NCI-H1105 (cell line): ENCODE data around the gene PRTG.
"Not testable (repeated sequence)": the region's sequence is repeated elsewhere in the genome, so short reads cannot be mapped to it uniquely, and the experiment has no call there.

Experiments used
- DNase-seq: peaks from one replicate; lab custom pipeline; 2025; lab: John Stamatoyannopoulos, UW

PRTG gene, protein sequence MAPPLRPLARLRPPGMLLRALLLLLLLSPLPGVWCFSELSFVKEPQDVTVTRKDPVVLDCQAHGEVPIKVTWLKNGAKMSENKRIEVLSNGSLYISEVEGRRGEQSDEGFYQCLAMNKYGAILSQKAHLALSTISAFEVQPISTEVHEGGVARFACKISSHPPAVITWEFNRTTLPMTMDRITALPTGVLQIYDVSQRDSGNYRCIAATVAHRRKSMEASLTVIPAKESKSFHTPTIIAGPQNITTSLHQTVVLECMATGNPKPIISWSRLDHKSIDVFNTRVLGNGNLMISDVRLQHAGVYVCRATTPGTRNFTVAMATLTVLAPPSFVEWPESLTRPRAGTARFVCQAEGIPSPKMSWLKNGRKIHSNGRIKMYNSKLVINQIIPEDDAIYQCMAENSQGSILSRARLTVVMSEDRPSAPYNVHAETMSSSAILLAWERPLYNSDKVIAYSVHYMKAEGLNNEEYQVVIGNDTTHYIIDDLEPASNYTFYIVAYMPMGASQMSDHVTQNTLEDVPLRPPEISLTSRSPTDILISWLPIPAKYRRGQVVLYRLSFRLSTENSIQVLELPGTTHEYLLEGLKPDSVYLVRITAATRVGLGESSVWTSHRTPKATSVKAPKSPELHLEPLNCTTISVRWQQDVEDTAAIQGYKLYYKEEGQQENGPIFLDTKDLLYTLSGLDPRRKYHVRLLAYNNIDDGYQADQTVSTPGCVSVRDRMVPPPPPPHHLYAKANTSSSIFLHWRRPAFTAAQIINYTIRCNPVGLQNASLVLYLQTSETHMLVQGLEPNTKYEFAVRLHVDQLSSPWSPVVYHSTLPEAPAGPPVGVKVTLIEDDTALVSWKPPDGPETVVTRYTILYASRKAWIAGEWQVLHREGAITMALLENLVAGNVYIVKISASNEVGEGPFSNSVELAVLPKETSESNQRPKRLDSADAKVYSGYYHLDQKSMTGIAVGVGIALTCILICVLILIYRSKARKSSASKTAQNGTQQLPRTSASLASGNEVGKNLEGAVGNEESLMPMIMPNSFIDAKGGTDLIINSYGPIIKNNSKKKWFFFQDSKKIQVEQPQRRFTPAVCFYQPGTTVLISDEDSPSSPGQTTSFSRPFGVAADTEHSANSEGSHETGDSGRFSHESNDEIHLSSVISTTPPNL

GRCh38 chr15:55742927-55743728 lies at the start of gene PRTG:
TSS of gene PRTG (minus strand) at chr15:55743152. CDS start at chr15:55742931, 221 bp downstream.
- DNase-seq = no peak

DNA sequence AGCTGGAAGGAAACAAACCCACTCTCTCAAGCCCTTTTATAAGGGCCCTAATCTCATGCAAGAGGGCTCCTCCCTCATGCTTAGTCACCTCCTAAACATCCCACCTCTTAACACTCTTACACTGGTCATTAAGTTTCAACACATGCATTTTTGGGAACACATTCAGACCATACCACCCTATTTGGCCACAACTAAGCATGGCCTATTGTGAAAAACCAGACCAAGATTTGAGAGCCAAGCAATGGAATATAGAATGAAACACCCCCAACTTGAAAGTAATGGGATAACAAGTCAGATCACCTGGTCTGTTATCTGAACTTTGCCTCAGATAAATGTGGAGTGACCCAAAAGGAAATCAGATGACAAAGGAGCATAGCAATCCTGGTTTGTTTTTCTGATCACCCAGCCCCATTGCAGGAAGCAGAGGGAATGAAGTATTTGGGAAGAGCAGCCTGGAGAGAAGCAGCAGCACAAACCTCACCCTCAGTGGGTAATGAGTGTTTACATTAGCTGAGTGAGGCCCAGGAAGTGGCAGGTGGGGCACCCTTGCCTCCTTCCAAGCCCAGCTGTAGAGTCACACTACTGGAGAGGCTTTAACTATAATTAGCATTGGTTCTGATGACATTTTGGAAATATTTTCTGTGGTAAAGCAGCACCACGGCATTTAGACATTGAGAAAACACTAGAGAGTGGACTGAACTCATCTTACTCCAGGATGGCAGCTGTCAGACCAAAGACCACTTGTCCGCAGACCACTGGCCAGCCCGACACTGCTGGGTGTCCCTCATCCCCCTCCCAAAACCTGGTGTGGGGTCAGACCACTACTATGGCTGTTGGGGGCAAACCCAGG lies 48.8 kb upstream of the PRTG start:
- no peak for DNase-seq

DNA sequence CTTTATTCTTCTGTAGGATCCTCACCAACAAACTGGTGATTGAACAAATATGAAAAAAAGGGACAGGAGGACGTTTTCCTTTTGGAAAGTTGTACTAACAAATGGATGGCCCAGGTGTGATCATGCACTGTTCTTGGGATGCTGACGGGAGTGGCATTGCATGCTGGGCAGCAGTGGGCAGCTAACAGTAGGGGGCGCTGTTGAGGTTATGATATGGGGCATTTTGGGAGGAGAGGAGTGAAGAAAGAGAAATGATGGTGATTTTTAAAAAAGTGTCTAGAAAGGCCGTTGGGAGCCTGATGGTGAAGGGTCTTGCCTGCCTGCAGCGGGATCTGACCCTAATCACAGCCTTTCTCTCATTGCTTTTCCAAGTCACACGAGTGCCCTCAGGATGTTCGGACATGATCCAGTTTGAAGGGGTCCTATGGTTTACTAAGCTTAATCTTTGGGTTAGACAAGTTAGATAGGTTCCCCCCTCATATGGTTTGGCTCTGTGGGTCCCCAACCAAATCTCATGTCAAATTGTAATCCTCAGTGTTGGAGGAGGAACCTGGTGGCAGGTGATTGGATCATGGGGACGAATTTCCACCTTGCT lies 46.2 kb upstream of the PRTG start:
- no peak for DNase-seq

GRCh38 chr15:55786341-55786740 lies 43.4 kb upstream of the PRTG start:
- no peak for DNase-seq

DNA sequence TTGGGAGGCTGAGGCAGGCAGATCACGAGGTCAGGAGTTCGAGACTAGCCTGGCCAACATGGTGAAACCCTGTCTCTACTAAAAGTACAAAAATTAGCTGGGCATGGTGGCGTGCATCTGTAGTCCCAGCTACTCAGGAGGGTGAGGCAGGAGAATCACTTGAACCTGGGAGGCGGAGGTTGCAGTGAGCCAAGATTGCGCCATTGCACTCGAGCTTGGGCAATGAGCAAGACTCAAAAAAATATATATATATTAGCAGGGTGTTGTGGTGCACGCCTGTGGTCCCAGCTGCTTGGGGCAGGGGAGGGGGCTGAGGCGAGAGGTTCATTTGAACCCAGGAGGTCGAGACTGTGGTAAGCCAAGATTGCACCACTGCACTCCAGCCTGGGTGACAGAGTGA lies 42.6 kb upstream of the PRTG start:
- DNase-seq = not testable (repeated sequence)

DNA sequence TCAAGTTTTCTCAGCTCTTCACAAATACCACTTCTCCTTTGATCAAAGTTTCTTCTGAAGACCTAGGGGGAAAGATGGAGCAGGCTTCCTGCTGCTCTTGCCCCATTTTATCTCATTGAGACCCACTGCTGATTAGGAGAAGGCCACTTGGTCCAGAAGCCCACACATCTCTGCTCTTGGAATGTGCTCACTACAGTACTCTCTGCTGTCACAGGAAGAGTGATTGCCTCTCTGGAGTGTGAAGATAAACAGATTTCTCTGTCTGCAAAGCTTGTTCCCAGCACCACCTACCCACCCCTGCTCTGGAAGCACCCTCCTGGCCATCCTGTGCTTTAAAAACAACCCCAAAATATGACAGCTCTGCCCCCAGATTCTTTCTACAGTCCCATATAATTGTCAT lies 41.3 kb upstream of the PRTG start:
- no peak for DNase-seq

GRCh38 chr15:55782901-55783300 lies 39.9 kb upstream of the PRTG start:
- DNase-seq = no peak

DNA sequence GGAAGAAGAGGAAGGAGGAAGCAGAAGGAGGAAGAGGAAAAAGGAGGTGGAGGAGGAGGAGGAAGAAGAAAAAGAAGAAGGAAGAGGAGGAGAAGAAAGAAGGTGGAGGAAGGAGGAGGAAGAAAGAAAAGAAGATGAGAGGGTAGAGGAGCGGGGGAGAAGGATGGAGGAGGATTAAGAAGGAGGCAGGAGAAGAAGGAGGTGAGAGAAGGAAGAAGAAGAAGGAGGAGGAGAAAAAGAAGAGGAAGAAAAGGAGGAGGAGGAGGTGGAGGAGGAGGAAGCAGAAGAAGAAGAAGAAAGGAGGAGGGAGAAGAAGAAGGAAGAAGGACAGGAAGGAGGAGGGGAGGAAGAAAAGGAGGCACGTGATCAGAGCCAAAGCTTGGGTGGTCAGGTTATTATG lies 37.3 kb upstream of the PRTG start:
- no peak for DNase-seq

- no peak for DNase-seq
Measured at GRCh38 chr15:55778932-55779331, 36.0 kb upstream of the PRTG start.

GRCh38 chr15:55775316-55775715 lies 32.4 kb upstream of the PRTG start:
- no peak for DNase-seq

GRCh38 chr15:55774113-55774970 lies 31.4 kb upstream of the PRTG start:
- no peak for DNase-seq

- no peak for DNase-seq
Measured at GRCh38 chr15:55770806-55771205, 27.9 kb upstream of the PRTG start.

DNA sequence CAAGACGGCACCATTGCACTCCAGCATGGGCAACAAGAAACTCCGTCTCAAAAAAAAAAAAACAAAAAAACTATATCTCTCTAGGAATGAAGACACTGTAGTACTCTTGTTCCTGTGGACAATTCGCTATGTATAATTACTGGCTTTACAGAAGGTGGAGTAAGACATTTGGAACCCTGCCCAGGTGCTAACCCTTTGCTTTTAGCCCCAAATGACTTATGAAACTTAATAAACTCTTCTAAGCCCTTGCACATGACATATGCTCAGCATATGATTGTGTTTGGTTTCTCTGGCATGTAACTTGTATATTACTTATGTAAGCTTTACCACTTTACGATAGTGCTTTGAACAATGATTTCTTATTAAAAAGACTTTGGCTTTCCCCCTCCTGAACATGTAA lies 27.3 kb upstream of the PRTG start:
- DNase-seq = no peak

- DNase-seq = no peak
Measured at GRCh38 chr15:55768670-55769185, 25.8 kb upstream of the PRTG start.

GRCh38 chr15:55766676-55767075 lies 23.7 kb upstream of the PRTG start:
- DNase-seq = no peak

GRCh38 chr15:55764398-55764797 lies 21.4 kb upstream of the PRTG start:
- DNase-seq = no peak

DNA sequence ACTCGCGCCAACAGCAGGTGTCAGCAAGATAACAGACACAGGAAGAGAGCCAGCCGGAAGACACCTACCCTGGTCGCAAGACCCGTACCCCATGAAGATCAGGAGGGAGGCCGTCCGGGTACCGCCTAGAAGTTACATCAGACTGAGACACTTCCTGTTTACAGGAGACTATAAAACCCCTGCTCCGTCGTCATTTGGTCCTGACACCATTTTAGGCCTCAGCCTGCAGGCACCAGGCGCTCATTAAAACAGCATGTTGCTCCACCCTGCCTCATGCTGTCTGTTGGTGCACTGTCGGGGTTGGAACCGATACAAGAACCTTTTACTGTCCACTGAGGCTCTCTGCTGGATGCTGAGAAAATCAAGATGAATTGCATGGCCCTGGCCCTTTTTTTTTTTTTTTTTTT lies 15.6 kb upstream of the PRTG start:
- no peak for DNase-seq

DNA sequence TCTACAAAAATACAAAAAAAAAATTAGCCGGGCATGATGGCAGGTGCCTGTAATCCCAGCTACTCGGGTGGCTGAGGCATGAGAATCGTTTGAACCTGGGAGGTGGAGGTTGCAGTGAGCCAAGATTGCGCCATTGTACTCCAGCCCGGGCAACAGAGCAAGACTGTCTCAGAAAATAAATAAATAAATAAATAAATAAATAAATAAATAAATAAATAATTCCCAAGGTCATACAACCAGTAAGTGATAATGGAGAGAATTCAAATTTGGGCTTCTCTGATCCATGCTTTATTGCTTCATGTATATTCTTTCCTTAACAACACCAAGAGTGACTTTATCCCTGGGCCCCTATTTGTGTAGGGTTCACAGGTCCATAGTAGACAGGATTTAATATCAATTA lies 10.5 kb upstream of the PRTG start:
- not testable (repeated sequence) for DNase-seq

- no peak for DNase-seq
Measured at GRCh38 chr15:55750706-55751105, 7.8 kb upstream of the PRTG start.
